ENCODE measurements around the gene ANKRD33B.
"Not testable (repeated sequence)": the region's sequence is repeated elsewhere in the genome, so short reads cannot be mapped to it uniquely, and the experiment has no call there.

ANKRD33B gene

DNA sequence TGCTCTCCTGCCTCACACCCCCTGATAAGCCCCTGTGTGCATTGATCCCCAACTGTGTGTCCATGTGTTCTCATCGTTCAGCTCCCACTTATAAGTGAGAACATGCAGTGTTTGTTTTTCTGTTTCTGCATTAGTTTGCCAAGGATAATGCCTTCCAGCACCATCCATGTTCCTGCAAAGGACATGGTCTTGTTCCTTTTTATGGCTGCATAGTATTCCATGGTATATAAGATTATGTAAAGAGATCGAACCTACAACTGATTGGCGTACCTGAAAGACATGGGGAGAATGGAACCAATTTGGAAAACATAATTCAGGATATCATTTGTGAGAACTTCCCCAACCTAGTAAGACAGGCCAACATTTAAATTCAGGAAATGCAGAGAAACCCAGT is 32.4 kb downstream of the ANKRD33B start:
- DNase-seq, result no peak

DNA sequence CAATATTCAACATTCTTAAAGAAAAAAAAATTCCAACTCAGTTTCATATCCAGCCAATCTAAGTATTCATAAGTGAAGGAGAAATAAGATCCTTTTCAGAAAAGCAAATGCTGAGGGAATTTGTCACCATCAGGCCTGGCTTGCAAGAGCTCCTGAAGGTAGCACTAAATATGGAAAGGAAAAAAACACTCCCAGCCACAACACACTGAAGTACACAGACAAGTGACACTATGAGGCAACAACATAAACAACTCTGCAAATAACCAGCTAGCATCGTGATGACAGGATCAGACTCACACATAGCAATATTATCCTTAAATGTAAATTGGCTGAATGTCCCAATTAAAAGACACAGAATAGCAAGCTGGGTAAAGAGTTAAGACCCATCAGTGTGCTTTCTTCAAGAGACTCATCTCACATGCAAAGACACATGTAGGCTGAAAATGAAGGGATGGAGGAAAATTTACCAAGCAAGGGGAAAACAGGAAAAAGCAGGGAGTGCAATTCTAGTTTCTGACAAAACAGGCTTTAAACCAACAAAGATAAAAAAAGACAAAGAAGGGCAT is 33.1 kb downstream of the ANKRD33B start:
- DNase-seq, result no peak

DNA sequence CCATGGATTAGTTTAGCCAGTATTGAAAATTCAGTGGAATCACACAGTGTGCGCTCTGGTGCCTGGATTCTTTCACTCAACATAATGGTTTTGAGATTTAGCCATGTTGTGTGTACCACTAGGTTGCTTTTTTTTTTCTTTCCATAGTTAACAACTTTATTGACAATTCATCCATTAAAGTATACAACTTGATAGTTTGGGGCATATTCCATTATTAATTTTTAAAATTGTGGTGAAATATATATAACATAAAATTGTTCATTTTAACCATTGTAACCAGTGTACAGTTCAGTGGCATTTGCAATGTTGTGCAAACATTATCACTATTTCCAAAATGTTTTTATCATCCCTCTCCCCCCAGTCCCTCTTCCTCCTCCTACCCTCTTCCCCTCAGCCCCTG is 35.2 kb downstream of the ANKRD33B start:
- DNase-seq, result no peak

DNA sequence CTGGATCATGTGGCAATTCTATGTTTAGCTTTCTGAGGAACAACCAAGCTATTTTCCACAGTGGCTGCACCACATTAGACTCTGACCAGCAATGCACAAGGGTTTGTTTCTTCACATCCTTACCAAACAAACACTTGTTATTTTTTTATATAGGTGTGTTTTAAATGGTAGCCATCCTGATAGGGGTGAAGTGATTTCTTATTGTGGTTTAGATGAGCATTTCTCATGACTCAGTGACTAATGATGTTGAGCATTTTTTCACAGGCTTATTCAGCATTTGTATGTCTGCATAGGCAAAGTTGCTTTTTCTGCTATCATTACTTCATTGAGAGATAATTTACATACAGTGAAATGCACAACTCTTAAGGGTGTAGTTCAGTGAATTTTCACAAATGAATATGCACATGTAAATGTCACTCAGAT is 36.0 kb downstream of the ANKRD33B start:
- no peak for DNase-seq

DNA sequence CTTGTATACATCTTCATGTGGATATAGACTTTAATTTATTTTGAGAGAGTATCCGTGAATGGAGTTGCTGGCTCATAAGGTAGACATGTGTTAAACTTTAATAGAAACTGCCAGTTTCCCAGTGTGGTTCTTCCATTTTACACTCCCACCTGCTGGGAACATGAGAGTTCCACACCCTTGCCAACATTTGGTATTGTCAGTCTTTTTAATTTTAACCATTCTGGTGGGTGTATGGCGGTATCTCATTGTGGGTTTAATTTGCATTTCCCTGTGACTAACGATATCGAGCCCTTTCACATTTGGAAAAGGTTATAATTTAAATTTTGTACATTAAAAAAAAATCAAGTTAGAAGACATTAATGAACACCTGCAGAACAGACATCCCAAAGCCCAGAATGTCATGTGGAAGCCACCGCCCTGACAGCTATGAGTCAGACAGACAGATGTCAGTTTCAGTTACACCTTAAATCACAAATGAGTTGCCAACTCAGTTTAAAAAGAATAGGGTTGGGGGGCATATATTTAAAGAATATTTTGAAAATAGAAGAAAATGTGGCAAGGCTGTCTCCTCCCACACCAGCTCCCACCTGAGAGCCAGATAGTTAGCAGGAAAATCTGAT is 36.9 kb downstream of the ANKRD33B start:
- DNase-seq, result peak; percentile 49

DNA sequence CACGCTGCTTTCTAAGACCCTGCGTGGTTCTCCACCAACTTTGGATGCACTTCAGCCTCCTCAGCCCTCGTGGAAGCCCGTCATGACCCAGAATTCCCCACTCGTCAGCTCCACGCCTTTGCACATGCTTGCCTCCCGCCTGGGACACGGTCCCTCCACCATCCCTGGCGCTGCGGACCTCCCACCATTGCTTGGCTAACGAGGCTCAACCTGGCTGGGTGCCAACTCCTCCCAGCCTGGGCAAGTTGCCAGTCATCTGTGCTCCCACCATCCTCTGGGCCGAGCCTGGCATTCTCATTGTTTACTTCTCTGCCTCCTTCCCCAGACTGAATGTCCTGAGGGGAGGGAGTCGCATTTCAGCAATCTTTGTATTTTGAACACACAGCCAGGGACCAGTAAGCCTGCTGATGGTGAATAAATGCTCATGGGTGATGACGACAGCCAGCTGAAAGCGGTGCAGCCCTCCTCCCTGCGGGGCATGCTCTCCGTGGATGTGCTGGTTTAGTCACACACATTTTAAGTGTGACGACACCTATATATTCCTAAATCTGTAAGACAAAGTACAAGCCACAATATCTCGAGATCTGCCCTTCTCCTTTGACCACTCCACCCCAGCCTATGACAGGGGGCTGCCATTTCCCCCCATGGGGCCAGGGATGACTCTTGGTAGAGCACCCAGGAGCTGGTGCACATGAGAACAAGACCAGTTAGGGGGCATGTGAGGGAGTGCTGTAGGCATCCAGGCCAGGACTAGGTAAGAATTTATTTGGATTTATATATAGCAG is 37.6 kb downstream of the ANKRD33B start:
- DNase-seq, result no peak

DNA sequence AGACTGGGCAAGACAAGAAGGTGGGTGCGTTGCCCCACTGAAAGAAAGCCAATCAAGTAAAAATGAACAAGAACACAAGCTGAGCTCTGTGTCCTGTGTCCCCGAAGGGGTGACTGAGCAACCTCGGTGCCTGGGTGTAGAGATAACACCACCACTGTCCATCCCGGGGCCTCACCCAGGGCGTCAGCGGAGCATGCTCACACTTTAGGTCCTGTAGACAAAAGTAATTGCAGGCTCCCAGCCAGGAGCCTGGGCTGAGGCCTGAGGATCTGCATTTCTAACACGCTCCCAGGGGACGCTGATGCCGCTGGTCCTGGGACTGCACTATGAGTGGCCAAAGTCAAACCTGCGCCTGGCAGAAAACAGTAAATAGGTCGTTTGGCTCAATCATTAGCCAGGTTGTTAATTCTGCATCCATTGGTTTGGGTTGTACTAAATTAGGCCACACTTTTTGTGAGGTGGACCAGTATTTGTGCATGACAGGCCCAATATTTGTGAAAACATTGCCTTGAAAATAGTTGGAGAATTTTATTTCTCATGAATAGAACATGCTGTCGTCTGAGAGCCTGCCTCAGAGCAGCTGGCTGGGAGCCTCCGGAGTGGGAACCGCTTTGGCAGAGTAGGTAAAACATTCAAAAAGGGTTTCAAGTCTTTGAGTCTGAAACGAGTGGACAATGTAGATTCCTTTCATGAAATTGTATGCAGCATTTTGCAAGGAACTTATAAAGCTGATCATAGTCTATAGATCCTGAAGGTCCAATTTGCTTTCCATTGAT is 38.3 kb downstream of the ANKRD33B start:
- DNase-seq, result no peak

DNA sequence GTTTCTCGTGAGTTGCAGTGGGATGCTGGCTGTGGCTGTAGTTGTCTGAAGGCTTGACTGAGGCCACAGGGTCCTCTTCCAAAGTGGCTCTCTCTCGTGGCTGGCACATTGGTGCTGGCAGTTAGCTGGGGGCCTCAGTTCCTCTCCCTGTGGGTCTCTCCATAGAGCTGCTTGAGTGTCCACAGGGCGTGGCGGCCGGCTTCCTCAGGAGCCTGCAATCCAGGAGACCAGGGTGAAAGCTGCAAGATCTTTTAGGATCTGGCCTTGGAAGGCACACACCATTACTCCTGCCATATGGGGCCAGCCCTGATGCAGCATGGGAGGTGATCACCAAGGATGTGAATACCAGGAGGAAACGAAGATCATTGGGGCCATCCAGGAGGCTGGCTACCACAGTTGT is 41.1 kb downstream of the ANKRD33B start:
- DNase-seq, result no peak

DNA sequence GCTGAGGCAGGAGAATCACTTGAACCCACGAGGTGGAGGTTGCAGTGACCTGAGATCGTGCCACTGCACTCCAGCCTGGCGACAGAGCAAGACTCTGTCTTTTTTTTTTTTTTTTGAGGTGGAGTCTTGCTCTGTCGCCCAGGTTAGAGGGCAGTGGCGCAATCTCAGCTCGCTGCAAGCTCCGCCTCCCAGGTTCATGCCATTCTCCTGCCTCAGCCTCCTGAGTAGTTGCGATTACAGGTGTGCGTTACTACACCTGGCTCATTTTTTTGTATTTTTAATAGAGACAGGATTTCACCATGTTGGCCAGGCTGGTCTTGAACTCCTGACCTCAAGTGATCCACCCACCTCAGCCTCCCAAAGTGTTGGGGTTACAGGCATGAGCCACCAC is 42.8 kb downstream of the ANKRD33B start:
- not testable (repeated sequence) for DNase-seq

DNA sequence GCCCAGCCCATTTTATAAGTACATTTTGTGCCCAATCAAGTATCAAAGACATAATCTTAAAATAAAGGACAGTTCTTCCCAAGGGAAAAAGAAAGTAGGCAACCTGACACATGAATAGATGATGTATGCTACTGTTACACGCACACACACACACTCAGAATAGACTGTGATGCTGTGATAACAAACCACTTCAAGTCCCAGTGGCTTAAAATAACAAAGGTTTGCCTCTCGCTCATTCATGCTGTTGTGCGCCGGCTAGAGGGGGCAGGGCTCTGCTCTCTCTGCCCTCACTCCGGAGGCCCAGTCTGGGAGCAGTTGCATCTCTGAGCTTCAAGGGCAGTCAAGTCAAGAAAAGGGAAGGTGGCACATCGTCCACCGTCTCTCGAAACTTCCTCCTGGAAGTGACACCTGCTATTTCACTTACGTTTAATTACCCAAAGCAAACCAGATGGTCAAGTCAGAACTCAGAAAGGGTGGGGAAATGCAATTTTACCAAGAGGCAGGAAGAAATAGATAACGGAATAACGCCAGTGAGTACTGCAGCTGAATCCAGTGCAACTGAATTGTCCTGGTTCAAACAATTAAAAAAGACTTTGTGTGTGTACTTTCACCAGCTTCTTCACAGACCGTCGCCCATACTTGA is 43.3 kb downstream of the ANKRD33B start:
- DNase-seq, result peak; percentile 33

DNA sequence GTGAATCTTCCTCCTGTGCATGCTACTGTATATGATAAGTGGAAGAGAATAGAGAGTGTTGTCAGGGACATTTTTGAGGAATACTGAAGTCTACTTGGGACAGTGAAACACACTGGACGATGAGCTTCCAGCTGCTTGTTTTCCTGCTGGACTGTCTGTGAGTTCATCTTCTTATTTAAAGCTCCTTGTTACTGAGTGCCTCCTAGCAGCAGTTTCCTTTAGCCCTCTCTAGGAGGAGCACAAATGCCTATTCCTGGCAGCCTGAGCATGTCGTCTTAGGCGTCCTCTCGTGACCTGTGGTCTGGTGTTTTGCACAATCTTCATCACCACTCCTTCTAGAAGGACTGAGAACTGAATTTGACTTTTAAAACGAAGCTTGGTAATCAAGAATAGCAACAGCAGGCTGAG is 43.8 kb downstream of the ANKRD33B start:
- DNase-seq, result no peak

DNA sequence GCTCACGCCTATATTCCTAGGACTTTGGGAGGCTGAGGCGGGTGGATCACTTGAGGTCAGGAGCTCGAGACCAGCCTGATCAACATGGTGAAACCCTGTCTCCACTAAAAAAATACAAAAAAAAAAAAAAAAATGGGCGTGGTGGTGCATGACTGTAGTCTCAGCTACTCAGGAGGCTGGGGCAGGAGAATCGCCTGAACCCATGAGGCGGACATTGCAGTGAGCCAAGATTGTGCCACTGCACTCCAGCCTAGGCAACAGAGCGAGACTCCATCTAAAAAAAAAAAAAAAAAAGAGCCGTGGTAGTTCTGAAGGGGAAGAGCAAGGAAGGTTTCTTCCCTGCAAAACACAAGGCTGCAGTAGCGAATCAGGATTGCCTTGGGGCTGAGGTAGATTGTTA is 44.2 kb downstream of the ANKRD33B start:
- not testable (repeated sequence) for DNase-seq

DNA sequence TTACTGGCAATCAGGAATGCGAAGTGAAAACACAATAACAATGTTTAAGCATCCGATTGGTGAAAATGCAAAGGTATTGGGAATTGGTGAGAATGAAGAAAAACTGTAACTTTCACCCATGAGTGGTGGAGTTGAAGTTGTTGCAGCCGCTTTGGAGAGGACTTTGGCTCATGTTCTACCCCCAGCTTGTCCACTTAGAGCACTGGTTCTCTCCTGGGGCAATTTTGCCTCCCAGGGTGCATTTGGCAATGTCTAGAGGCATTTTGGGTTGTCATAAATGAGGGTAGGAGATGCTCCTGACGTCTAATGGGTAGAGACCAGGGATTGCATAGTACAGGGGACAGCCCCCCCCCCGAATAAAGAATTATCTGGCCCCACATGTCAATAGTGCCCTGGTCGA is 46.2 kb downstream of the ANKRD33B start:
- no peak for DNase-seq

DNA sequence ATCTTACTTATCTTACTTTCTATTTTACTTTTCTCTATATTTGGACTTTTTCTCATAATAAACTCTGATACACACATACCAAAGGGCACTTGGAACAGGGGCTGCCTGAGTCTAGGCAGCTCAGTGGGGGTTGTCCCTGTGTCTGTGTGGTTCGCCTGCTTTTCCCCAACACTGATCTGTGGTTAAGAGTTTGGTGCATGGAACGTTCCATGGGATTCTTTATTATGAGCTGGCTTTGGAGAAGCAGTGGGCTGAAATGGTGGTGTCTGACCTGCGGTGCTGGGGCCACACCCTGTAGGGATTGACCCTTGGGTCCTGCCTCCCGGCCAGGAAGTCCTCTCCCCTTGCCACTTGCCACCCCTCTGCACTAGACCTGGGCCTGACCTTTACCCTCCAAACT is 47.4 kb downstream of the ANKRD33B start:
- no peak for DNase-seq

DNA sequence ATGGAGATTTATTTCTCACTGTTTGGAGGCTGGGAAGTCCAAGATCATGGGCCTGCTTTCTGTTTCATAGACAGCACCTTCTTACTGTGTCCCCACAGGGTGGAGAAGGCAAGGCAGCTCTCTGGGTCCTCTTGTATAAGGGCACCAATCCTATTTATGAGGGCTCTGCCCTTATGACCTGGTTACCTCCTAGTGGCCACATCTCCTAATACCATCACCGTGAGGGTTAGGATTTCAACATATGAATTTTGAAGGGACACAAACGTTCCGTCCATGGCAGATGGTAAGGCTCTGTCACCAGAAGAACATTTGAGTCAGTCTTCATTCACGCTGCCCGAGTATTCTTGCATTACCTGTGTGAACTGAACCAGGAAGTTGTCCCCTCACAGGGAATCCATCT is 48.4 kb downstream of the ANKRD33B start:
- DNase-seq, result no peak

DNA sequence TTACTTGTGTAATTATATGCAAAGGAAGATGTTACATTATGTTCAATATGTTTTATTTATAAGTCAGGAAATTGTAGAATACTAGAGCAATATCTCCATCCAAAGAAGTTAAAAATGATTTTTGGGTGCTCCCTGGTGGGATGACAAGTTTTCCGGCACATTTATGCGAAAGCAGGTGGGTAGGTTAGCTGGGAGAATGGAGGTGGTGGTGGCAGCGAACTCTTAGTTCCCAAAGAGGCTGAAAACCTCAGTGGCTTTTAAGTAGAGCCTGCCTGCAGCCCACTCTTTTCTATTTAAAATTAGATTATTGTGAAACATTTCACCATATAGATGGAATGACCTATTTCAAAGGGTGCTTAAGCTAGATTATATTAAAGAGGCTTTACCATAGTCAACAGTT is 51.8 kb downstream of the ANKRD33B start:
- no peak for DNase-seq

DNA sequence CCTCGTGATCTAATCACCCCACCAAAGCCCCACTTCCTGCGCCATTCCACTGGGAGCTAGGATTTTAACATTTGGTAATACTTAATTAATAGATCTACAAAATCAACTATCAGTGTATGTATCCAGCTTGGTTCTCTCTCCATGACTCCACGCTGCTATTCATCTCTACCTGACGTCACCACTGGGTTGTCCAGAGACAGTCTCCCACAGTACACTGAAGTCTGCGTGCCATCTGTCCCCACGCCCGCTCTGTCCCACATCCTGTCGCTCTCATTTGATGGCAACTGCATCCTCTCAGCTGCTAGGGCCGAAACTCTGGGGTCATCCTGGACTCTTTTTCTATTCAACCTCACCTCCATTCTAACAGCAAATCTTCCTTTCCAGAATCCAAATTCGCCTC is 53.2 kb downstream of the ANKRD33B start:
- DNase-seq, result no peak

DNA sequence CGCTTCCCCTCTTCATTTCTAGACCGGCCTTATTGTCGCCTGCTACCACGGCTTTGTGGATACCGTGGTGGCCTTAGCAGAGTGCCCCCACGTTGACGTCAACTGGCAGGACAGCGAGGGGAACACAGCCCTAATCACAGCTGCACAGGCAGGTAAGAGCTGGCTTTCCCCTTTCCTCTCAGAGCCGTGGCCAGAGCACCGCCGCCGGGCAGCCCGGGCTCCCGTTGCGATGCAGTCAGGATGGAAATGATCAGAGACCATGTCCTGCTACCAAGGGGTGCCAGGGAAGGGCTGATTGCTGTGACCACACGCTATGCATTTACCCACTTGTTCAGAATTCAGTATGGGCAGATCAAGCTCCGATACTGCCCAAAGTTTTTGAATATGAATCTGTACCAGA is 54.4 kb downstream of the ANKRD33B start:
- DNase-seq, result no peak

DNA sequence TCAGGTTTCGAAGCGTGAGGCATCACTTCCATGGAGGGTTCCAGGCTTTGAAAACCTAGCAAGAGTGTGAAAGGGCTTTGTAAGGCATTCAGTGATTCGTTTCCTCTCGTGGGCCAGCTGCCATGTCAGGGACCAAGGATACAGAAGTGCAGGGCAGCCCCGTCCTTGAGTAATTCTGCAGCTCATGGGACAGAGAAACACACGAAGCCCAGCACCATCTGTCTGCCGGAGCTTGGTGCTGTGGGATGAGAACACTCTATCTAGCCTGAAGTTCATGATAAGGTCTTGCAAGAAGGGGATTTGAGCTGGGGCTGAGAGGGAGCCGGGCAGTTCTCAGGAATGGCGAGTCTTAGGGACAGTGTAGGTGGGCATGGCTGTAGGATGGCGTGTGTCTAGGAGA is 55.8 kb downstream of the ANKRD33B start:
- no peak for DNase-seq

DNA sequence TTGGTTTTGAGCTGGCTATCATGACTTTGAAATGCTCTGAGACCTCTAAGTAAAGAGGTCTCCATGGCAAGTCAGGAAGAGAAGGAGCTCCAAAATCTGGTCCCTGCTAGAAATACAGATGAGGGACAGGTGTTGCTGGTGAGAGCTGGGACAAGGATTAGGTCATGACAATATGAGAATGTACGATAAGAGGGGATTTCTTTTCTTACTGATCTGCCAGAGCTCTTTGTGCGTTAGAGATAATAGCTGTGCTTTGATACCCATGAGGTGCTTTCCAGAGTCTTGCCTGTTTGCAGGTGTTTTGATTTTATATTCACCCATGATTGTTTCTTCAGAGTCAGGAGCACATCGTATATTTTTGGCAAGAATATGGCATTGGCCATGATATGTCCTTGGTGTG is 56.5 kb downstream of the ANKRD33B start:
- DNase-seq, result no peak

DNA sequence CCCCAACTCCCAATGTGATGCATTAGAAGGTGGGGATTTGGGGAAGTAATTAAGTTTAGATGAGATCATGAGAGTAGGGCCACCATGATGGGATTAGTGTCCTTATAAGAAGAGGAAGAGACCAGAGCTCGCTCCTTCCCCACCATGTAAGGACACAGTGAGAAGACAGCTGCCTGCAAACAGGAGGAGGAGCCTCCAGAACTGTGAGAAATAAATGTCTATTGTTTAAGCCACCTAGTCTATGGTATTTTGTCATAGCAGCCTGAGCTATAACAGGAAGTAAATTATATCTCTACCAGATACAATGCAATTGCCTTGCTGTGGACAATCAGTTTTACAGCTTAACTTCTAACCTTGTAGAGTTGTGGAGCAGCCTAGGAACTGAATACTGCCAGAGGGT is 58.0 kb downstream of the ANKRD33B start:
- DNase-seq, result no peak

DNA sequence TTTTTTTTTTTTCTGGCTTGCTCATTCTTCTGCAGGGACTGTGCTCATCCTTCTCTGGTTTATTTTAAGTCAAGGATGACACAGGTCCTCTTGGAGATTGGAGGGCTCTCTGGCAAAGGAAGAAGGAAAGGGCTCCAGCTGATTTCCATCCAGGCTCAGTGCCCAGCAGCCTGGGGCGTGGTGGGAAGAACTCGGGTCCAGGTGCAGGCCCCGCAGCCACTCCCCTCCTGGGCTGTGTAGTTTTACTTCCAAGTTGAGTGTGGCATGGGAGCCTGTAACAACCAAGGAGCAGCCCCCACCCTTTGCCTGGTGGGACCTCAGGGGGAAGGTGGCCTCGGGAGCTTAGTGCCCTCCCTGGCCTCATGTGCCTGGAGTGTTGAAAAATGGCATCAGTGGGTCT is 58.9 kb downstream of the ANKRD33B start:
- no peak for DNase-seq

DNA sequence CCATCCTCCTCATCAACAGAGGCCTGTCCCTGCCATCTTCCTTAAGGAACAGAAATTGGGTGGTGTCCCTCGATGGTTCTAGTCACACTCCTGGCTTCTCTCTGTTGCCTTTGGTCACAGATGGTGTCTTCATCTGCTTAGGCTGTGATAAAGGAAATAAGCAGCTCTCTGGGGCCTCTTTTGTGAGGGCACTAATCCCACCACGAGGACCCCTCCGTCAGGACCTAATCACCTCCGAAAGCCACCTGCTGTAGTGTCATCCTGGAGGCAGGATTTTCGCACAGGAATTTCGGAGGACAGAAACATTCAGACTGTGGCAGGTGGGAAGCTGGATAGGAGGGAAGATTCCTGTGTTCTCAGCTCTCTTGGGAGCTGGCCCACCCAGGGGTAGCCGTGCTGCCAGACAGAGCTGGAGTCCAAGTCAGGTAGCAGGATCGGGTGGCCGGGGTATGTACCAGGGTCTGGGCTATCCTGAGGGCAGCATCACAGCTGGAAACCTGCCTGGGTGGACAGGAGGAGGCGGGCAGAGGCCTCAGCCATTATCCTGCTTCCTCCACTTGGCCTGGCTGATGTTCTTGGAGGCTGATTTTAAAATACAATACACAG is 59.5 kb downstream of the ANKRD33B start:
- no peak for DNase-seq

All from activated CD4-positive, alpha-beta T cell treated with anti-CD3 and anti-CD28 coated beads for 48 hours (primary cell).